Measurements from ENCODE around the gene ZBED4.

- TF ChIP-seq CTCF (IDR thresholded peaks at IDR 0.05) (no peak), POLR2A (IDR thresholded peaks at IDR 0.05) (no peak)
These were observed 36.3 kb upstream of the ZBED4 start for GRCh38 chr22:49817359-49817758.

Data from body of pancreas (tissue), 4 donors.